Measurements from ENCODE around the gene BOD1L1. TPM values are rescaled to one million over a fixed set of nuclear protein-coding genes. Genes with fewer than 3 reads are reported as not detected.

Gene BOD1L1
- total and polyA plus RNA-seq, 2 of the 8 experiments (the other 6 are each of a cell fraction or from before 2014, with no cell fraction given), result 6.8 to 39.3 TPM

- TF ChIP-seq JUND (IDR thresholded peaks at IDR 0.05; ENCODE audit: low read length) (no peak), NANOG (IDR thresholded peaks at IDR 0.05; ENCODE audit: insufficient read depth, low read depth, low read length, poor library complexity, severe bottlenecking) (no peak), KDM5A (IDR thresholded peaks at IDR 0.05; ENCODE audit: low read length) (no peak), SRF (IDR thresholded peaks at IDR 0.05; ENCODE audit: low read depth, low read length) (no peak), GABPA (IDR thresholded peaks at IDR 0.05; ENCODE audit: borderline replicate concordance, insufficient read depth, low read length) (no peak)
- Histone ChIP-seq H2BK20ac (ENCODE audit: low read length) (no peak overlapping the region), H3K4ac (replicated peaks; ENCODE audit: insufficient read length, low read depth, low read length) (no peak overlapping the region), H2BK12ac (ENCODE audit: low read depth, low read length) (no peak overlapping the region), H3K23ac (ENCODE audit: insufficient read length) (no peak overlapping the region), H4K20me1 (replicated peaks in 1 of 2; ENCODE audit: control insufficient read depth in 1 of 2, insufficient read depth in 2 of 2, low read length in 2 of 2) (no peaks in the 10 kb centered on the region), H3K4me1 (replicated peaks in 1 of 4; ENCODE audit: control insufficient read depth in 3 of 4, insufficient read depth in 4 of 4, low read length in 3 of 4) (no peaks in the 10 kb centered on the region), H3K79me1 (ENCODE audit: low read depth, low read length) (no peaks in the 10 kb centered on the region), H2BK5ac (ENCODE audit: low read depth, low read length) (no peak overlapping the region), H2BK120ac (replicated peaks; ENCODE audit: low read depth, low read length) (no peak overlapping the region), H3K14ac (ENCODE audit: insufficient read length) (no peak overlapping the region), H4K5ac (ENCODE audit: insufficient read length, low read depth, low read length) (no peak overlapping the region), H3K4me2 (ENCODE audit: insufficient read depth in 1 of 2, low read depth in 2 of 2, low read length in 2 of 2) (no peak overlapping the region), H3K56ac (replicated peaks; ENCODE audit: insufficient read length, low read depth, low read length) (no peak overlapping the region), H3K18ac (ENCODE audit: extremely low read depth, low read length) (no peak overlapping the region), H3K4me3 (ENCODE audit: extremely low read depth in 1 of 4, insufficient read depth in 2 of 4, low read depth in 3 of 4, low read length in 4 of 4) (no peak overlapping the region), H2AK5ac (ENCODE audit: low read depth, low read length) (no peak overlapping the region), H2BK15ac (ENCODE audit: low read length) (no peak overlapping the region), H4K8ac (ENCODE audit: extremely low read depth, insufficient read depth, low read length) (no peak overlapping the region), H2AFZ (ENCODE audit: low read length) (no peak overlapping the region), H3K23me2 (ENCODE audit: low read depth, low read length) (peaks cover 2% of the 10 kb centered on the region; the same call in 1 of the 2 replicates), H3K79me2 (ENCODE audit: control insufficient read depth in 1 of 2, insufficient read depth in 2 of 2, low read length in 2 of 2) (no peaks in the 10 kb centered on the region), H3K27ac (ENCODE audit: low read depth, low read length) (no peak overlapping the region), H3K9ac (replicated peaks in 1 of 4; ENCODE audit: extremely low read depth in 1 of 4, low read depth in 3 of 4, low read length in 3 of 4) (no peak overlapping the region), H4K91ac (replicated peaks; ENCODE audit: insufficient read length, low read length) (no peak overlapping the region), H3K9me3 (ENCODE audit: insufficient read depth in 2 of 2, low read depth in 1 of 2, low read length in 1 of 2) (no peaks in the 10 kb centered on the region), H3K36me3 (ENCODE audit: control insufficient read depth in 2 of 4, insufficient read depth in 4 of 4, low read length in 3 of 4) (no peaks in the 10 kb centered on the region), H3K27me3 (replicated peaks in 1 of 4; ENCODE audit: control insufficient read depth in 3 of 4, extremely low read depth in 1 of 4, insufficient read depth in 3 of 4, low read length in 3 of 4) (no peaks in the 10 kb centered on the region)
- POLR2A ChIA-PET (ENCODE audit: partially characterized antibody), result no interaction called here
- no peak for DNase-seq (ENCODE audit: low read depth in 1 of 2, low spot score in 2 of 2)
- no peak for FAIRE-seq
- CTCF ChIA-PET (ENCODE audit: partially characterized antibody), result interaction anchor here (1.0 to 1.4 kb wide), 3 partner anchors 8 to 17 kb away, joined by 3 to 4 read pairs (median 3); no protein-coding TSS in a partner anchor
- 76% methylated on average over 1 of the region's 1 CpG; no CpG with 5 or more reads in 1 of the 2 experiments for WGBS, 2 experiments (ENCODE audit: extremely low coverage in 1 of 2, insufficient coverage in 1 of 2, insufficient read length in 1 of 2, insufficient replicate concordance in 2 of 2, low coverage in 1 of 2, low lambda C conversion rate in 2 of 2, missing lambda C conversion rate in 1 of 2)
Measured at GRCh38 chr4:13558881-13559280, 68.6 kb downstream of the BOD1L1 start.

Measured in H1 (cell line).